IMR-90 (cell line): Measurements from ENCODE around the gene NDST3. TPM values are rescaled to one million over a fixed set of nuclear protein-coding genes. Genes with fewer than 3 reads are reported as not detected.

Source experiments
- ATAC-seq: fragments of 200-7000 bp; cut with Tn5 transposase; 2 replicates; pipeline ENCODE4 v1.9.1; 2020; ENCODE audit warnings: low read depth, mild to moderate bottlenecking, moderate library complexity
- BruUV-seq: library from RNA; stranded (reverse); fragments of 400-500 nt; replicated peaks from 2 replicates; lab custom pipeline; 2021; lab: Mats Ljungman, UMichigan
- CTCF ChIA-PET: fragments of 300-600 bp; formaldehyde crosslinking; extraction: SDS; loops from one replicate; lab custom pipeline; 2021; ENCODE audit warnings: antibody characterized with exemption; lab: Yijun Ruan, JAX
- POLR2A ChIA-PET: fragments of 300-600 bp; sonication (Branson Sonifier 250); formaldehyde crosslinking; loops from one replicate; lab custom pipeline; 2022; ENCODE audit warnings: antibody characterized with exemption; ENCODE audit not compliant: unreplicated experiment; lab: Charles Lee
- DNase-seq: peaks from one replicate; pipeline ENCODE4 v3.0.0; 2013
- H2AFZ ChIP-seq: replicated peaks from 2 replicates; pipeline ENCODE3; 2013; ENCODE audit warnings: low read length, mild to moderate bottlenecking; ENCODE audit not compliant: poor library complexity
- H2AK5ac ChIP-seq: 2 replicates; pipeline ENCODE4 v1.6.1; 2013; ENCODE audit warnings: low read depth, low read length, inconsistent platforms
- H2AK9ac ChIP-seq: replicated peaks from 2 replicates; pipeline ENCODE3; 2013; ENCODE audit warnings: mild to moderate bottlenecking, low read depth, low read length, moderate library complexity; ENCODE audit not compliant: poor library complexity
- H2BK120ac ChIP-seq: 2 replicates; pipeline ENCODE4 v1.6.1; 2013; ENCODE audit warnings: low read depth, low read length, inconsistent platforms
- H2BK15ac ChIP-seq: 3 replicates; pipeline ENCODE4 v1.6.1; 2013; ENCODE audit warnings: low read depth, low read length, inconsistent platforms
- H2BK20ac ChIP-seq: 2 replicates; pipeline ENCODE4 v1.6.1; 2013; ENCODE audit warnings: low read depth, mild to moderate bottlenecking, inconsistent platforms, low read length, moderate library complexity
- H2BK5ac ChIP-seq: 2 replicates; pipeline ENCODE4 v1.6.1; 2013; ENCODE audit warnings: mild to moderate bottlenecking, low read depth, low read length, inconsistent platforms; ENCODE audit not compliant: poor library complexity, severe bottlenecking
- H3K14ac ChIP-seq: replicated peaks from 2 replicates; pipeline ENCODE4 v1.6.1; 2013; ENCODE audit warnings: low read depth, low read length, inconsistent platforms
- H3K18ac ChIP-seq: 2 replicates; pipeline ENCODE4 v1.6.1; 2013; ENCODE audit warnings: low read depth, low read length, control low read depth
- H3K23ac ChIP-seq: 2 replicates; pipeline ENCODE4 v1.6.1; 2013; ENCODE audit warnings: low read depth, low read length, inconsistent platforms
- H3K27ac ChIP-seq: 2 replicates; pipeline ENCODE4 v1.5.1; 2013; ENCODE audit warnings: mild to moderate bottlenecking, control low read depth, low read length; ENCODE audit not compliant: insufficient read depth
- H3K27me3 ChIP-seq: 2 replicates; pipeline ENCODE4 v1.6.1; 2013; ENCODE audit warnings: low read length; ENCODE audit not compliant: control insufficient read depth, insufficient read depth
- H3K36me3 ChIP-seq: 2 replicates; pipeline ENCODE4 v1.6.1; 2013; ENCODE audit warnings: low read length, mixed read lengths; ENCODE audit not compliant: control insufficient read depth, insufficient read depth
- H3K4ac ChIP-seq: 2 replicates; pipeline ENCODE4 v1.6.1; 2013; ENCODE audit warnings: low read depth, low read length, inconsistent platforms
- H3K4me1 ChIP-seq: 2 replicates; pipeline ENCODE4 v1.6.1; 2013; ENCODE audit warnings: low read length, mixed read lengths; ENCODE audit not compliant: control insufficient read depth, insufficient read depth
- H3K4me2 ChIP-seq: 2 replicates; pipeline ENCODE4 v1.6.1; 2013; ENCODE audit warnings: low read depth, mild to moderate bottlenecking, control low read depth, low read length, moderate library complexity
- H3K4me3 ChIP-seq: 2 replicates; pipeline ENCODE4 v1.5.1; 2013; ENCODE audit warnings: low read depth, mild to moderate bottlenecking, control low read depth, low read length, moderate library complexity; ENCODE audit not compliant: insufficient read depth
- H3K56ac ChIP-seq: 2 replicates; pipeline ENCODE4 v1.6.1; 2013; ENCODE audit warnings: low read length, inconsistent platforms; ENCODE audit not compliant: insufficient read depth; ENCODE audit errors: extremely low read depth
- H3K79me1 ChIP-seq, 2 experiments: 2 replicates each; pipeline ENCODE4 v1.6.1; 2013; ENCODE audit warnings: low read length in 2 of 2, inconsistent platforms in 1 of 2, low read depth in 1 of 2
- H3K9ac ChIP-seq: 2 replicates; pipeline ENCODE4 v1.6.1; 2013; ENCODE audit warnings: low read depth, low read length, control low read depth
- H3K9me1 ChIP-seq: 2 replicates; pipeline ENCODE4 v1.6.1; 2013; ENCODE audit warnings: low read length, inconsistent platforms; ENCODE audit not compliant: insufficient read depth
- H3K9me3 ChIP-seq: 2 replicates; pipeline ENCODE4 v1.6.1; 2013; ENCODE audit warnings: low read length; ENCODE audit not compliant: control insufficient read depth, insufficient read depth
- H4K20me1 ChIP-seq: 2 replicates; pipeline ENCODE4 v1.6.1; 2013; ENCODE audit warnings: low read length, inconsistent platforms; ENCODE audit not compliant: insufficient read depth
- H4K5ac ChIP-seq: 2 replicates; pipeline ENCODE4 v1.6.1; 2013; ENCODE audit warnings: mild to moderate bottlenecking, low read depth, low read length, control low read depth
- H4K8ac ChIP-seq, 2 experiments: 2 replicates each; pipeline ENCODE4 v1.6.1; 2013; ENCODE audit warnings: low read depth in 2 of 2, low read length in 2 of 2, control low read depth in 1 of 2, inconsistent platforms in 1 of 2
- H4K91ac ChIP-seq: 2 replicates; pipeline ENCODE4 v1.6.1; 2013; ENCODE audit warnings: low read depth, low read length, inconsistent platforms; ENCODE audit not compliant: insufficient read depth
- CHD1 ChIP-seq: IDR thresholded peaks from 2 replicates; pipeline ENCODE4 v1.6.1; 2012; ENCODE audit warnings: low read depth, low read length, improper control_type of control experiment
- ELK1 ChIP-seq: fragments of 150-350 bp; IDR thresholded peaks from 2 replicates; pipeline ENCODE4 v1.6.1; 2016; ENCODE audit warnings: low read depth, mild to moderate bottlenecking, low read length, moderate library complexity, borderline replicate concordance
- FOS ChIP-seq: fragments of 150-350 bp; IDR thresholded peaks from 2 replicates; pipeline ENCODE4 v1.6.1; 2016; ENCODE audit warnings: low read depth, low read length
- MAFK ChIP-seq: IDR thresholded peaks from 2 replicates; pipeline ENCODE4 v1.6.1; 2012; ENCODE audit warnings: low read depth, low read length, improper control_type of control experiment
- MAZ ChIP-seq: IDR thresholded peaks from 2 replicates; pipeline ENCODE4 v1.6.1; 2012; ENCODE audit warnings: low read depth, mild to moderate bottlenecking, low read length, improper control_type of control experiment, moderate library complexity, borderline replicate concordance
- MXI1 ChIP-seq: IDR thresholded peaks from 2 replicates; pipeline ENCODE4 v1.6.1; 2012; ENCODE audit warnings: low read depth, mild to moderate bottlenecking, low read length, moderate library complexity, borderline replicate concordance
- NFE2L2 ChIP-seq: fragments of 150-350 bp; IDR thresholded peaks from 2 replicates; pipeline ENCODE4 v1.6.1; 2016; ENCODE audit warnings: low read depth, mild to moderate bottlenecking, low read length
- POLR2A ChIP-seq: IDR thresholded peaks from 2 replicates; pipeline ENCODE4 v1.6.1; 2012; ENCODE audit warnings: mild to moderate bottlenecking, low read depth, low read length
- RCOR1 ChIP-seq: IDR thresholded peaks from 2 replicates; pipeline ENCODE4 v1.6.1; 2012; ENCODE audit warnings: mild to moderate bottlenecking, low read length, improper control_type of control experiment; ENCODE audit not compliant: insufficient replicate concordance
- RFX5 ChIP-seq: IDR thresholded peaks from 2 replicates; pipeline ENCODE4 v1.8.0; 2012; ENCODE audit warnings: low read depth, mild to moderate bottlenecking, low read length, moderate library complexity
- SMC3 ChIP-seq: fragments of 150-350 bp; IDR thresholded peaks from 2 replicates; pipeline ENCODE4 v1.6.1; 2016; ENCODE audit warnings: low read depth, mild to moderate bottlenecking, antibody characterized with exemption, low read length, moderate library complexity
- USF2 ChIP-seq: fragments of 150-350 bp; IDR thresholded peaks from 2 replicates; pipeline ENCODE4 v1.6.1; 2017; ENCODE audit warnings: mild to moderate bottlenecking, antibody characterized with exemption, low read length, low read depth
- WGBS, 2 experiments: methylation state at CpG; one replicate each; pipeline versions ENCODE4 v1.1.5 to v1.1.7; 2013; ENCODE audit warnings: missing lambda C conversion rate in 2 of 2; ENCODE audit not compliant: insufficient read length in 1 of 2; ENCODE audit errors: extremely low coverage in 2 of 2; 5-methylcytosine and 5-hydroxymethylcytosine counted together
- dilution Hi-C: fragments of 300-500 bp; cut with HindIII; formaldehyde crosslinking; loops from one replicate; pipeline ENCODE4 v1.14.3; 2018; ENCODE audit warnings: low sequenced_read_pairs; ENCODE audit not compliant: unreplicated experiment
- in situ Hi-C: fragments of 300-500 bp; cut with MboI; formaldehyde crosslinking; loops from 3 replicates; pipeline ENCODE4 v1.14.3; 2019; ENCODE audit warnings: low sequenced_read_pairs, inconsistent platforms, mixed read lengths
- intact Hi-C: fragments of 100-400 bp; cut with micrococcal nuclease; formaldehyde crosslinking; loops from 2 replicates; pipeline ENCODE4 v1.10.0; 2022
- polyA plus RNA-seq, 3 experiments: library from polyadenylated mRNA; depleted of rRNA; stranded (reverse); fragments of >200 nt; gene quantifications; 2 replicates each; pipeline ENCODE4 v1.2.3, GENCODE V29; 2012; ENCODE audit warnings: low replicate concordance in 1 of 3
- total RNA-seq: library from RNA; depleted of rRNA; stranded (reverse); fragments of >200 nt; gene quantifications from 2 replicates; pipeline ENCODE4 v1.2.3, GENCODE V29; 2012

Gene NDST3
- total and polyA plus RNA-seq, 2 of the 4 experiments (the other 2 are of a cell fraction): 0.10 to 0.18 TPM

GRCh38 chr4:118278473-118279274, 244.4 kb downstream of the NDST3 start:
- Histone ChIP-seq H4K20me1 (peaks cover 14% of the 10 kb centered on the region; the same call in 1 of the 2 replicates), H3K18ac (peak overlapping the region; percentile 58), H3K27ac (peak overlapping the region; percentile 71), H3K36me3 (peaks cover 7% of the 10 kb centered on the region), H3K9me3 (no peaks in the 10 kb centered on the region), H3K4ac (peak overlapping the region; percentile 90), H3K27me3 (no peaks in the 10 kb centered on the region), H4K91ac (peak overlapping the region; percentile 89), H3K23ac (peak overlapping the region; percentile 91), H3K56ac (peak overlapping the region; percentile 86), H4K8ac (peak overlapping the region; percentile 83 to 90), H3K4me3 (peak overlapping the region; percentile 72), H2BK5ac (peak overlapping the region; percentile 76), H3K14ac (peak overlapping the region; percentile 94), H2AK5ac (peak overlapping the region; percentile 86), H2AFZ (peak overlapping the region; percentile 81), H3K4me1 (peaks cover 8% of the 10 kb centered on the region), H3K4me2 (peak overlapping the region; percentile 61), H2BK120ac (peak overlapping the region; percentile 31), H4K5ac (peak overlapping the region; percentile 51), H3K9me1 (no peaks in the 10 kb centered on the region), H2AK9ac (peak overlapping the region; percentile 93), H2BK20ac (no peak overlapping the region), H2BK15ac (peak overlapping the region; percentile 5; the same call in 1 of the 3 replicates), H3K79me1 (peaks cover 11 to 16% of the 10 kb centered on the region in 2 experiments; a peak in 3 of 4 replicates), H3K9ac (peak overlapping the region; percentile 92)
- WGBS, 2 experiments: 0% methylated on average over 16 of the region's 56 CpGs; no CpG with 5 or more reads in 1 of the 2 experiments
- peak; percentile 87 for ATAC-seq
- ChIA-PET CTCF (interaction anchor here (0.6 to 1.1 kb wide), 2 partner anchors 74 to 89 kb away, joined by 4 read pairs; partner anchors contain the start of gene PRSS12), POLR2A (no interaction called here)
- BruUV-seq: no TSS peak
- dilution Hi-C loops (no loop called here), in situ Hi-C loops (loop anchor here (25.0 kb wide), 1 partner anchor 234 kb away; no protein-coding TSS in a partner anchor), intact Hi-C loops (loop anchor here (2.0 kb wide), 1 partner anchor 1144 kb away; no protein-coding TSS in a partner anchor)
- TF ChIP-seq POLR2A (peak; percentile 98), FOS (0 out of 2 replicates have a peak, but pooled peaks have one; percentile 10), MAZ (peak; percentile 85; the same call in 1 of the 2 replicates), SMC3 (no peak), MXI1 (peak; percentile 90; the same call in 1 of the 2 replicates), CHD1 (no peak), RFX5 (no peak; the same call in 1 of the 2 replicates), MAFK (no peak), RCOR1 (peak; percentile 16), ELK1 (no peak), USF2 (peak; percentile 69), NFE2L2 (no peak)
- peak; percentile 88 for DNase-seq
